ENCODE measurements around the gene SALL3.

DNA sequence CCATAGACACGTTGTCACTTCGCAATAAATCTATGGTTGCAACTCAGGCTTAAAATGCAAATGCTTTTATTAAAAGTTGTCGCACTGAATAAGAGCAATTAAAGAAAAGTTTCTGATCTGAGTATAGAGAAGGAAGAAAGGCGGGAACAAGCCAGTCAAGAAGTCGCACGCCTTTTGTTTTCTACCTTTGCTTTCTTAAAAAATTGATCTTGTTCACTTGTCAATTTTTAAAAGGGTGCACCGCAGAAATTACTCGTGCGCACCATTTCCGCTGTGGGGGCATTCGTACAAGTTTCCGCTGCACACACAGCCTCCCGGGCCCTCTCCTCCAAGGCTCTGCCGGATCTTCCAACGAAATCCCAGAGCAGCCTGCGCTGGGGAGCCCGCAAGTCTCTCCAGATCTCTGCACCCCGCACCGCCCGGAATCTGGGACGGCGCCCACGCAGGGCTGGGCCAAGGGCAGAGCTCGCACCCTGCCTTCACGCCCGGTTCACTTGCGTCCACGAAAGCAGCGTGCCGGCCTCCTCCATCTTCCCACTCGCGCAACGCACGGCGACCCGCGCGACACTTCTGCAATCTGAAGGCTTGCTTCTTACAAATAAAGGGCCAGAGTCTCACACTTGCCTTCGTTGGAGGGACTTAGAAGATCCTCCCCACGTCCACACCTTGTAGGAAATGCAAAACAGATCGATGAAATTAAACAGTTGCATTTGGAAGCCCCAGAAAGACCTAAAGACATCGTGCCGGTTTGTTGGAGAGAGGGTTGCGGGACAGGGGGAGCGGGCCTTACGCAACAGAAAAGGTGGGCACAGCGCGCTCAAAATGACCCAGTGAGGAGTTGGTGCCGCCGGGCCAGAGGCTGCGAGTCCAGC, 2.6 kb upstream of the SALL3 start:
- TF ChIP-seq, protein P1, sequence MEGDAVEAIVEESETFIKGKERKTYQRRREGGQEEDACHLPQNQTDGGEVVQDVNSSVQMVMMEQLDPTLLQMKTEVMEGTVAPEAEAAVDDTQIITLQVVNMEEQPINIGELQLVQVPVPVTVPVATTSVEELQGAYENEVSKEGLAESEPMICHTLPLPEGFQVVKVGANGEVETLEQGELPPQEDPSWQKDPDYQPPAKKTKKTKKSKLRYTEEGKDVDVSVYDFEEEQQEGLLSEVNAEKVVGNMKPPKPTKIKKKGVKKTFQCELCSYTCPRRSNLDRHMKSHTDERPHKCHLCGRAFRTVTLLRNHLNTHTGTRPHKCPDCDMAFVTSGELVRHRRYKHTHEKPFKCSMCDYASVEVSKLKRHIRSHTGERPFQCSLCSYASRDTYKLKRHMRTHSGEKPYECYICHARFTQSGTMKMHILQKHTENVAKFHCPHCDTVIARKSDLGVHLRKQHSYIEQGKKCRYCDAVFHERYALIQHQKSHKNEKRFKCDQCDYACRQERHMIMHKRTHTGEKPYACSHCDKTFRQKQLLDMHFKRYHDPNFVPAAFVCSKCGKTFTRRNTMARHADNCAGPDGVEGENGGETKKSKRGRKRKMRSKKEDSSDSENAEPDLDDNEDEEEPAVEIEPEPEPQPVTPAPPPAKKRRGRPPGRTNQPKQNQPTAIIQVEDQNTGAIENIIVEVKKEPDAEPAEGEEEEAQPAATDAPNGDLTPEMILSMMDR (conservative IDR thresholded peaks at IDR 0.05) = no peak
- TF ChIP-seq ZFX (IDR thresholded peaks at IDR 0.05) = no peak

Data from C4-2B (cell line).